Activated naive CD8-positive, alpha-beta T cell treated with anti-CD3 and anti-CD28 coated beads, Interleukin-2, amount 10 ng/mL, durations not matched to agents 7 days and 5 days (primary cell): ENCODE results near the gene PIWIL4. TPM values are rescaled to one million over a fixed set of nuclear protein-coding genes. Genes with fewer than 3 reads are reported as not detected.
"Not testable (repeated sequence)": the region's sequence is repeated elsewhere in the genome, so short reads cannot be mapped to it uniquely, and the experiment has no call there.

ENCODE experiments used
- ATAC-seq: fragments of 150-1000 bp; cut with Tn5 transposase; one replicate; pipeline ENCODE4 v1.10.0; 2021; ENCODE audit warnings: low read depth, moderate library complexity
- POLR2A ChIA-PET: fragments of 350-600 bp; sonication (Branson Sonifier 250); formaldehyde crosslinking; loops from one replicate; lab custom pipeline; 2021; ENCODE audit warnings: antibody characterized with exemption; lab: Charles Lee
- DNase-seq: peaks from one replicate; pipeline ENCODE4 v3.0.0; 2021
- H3K27ac Mint-ChIP-seq: one replicate; pipeline ENCODE4 v1.8.0; 2022; ENCODE audit warnings: mild to moderate bottlenecking, mixed read lengths
- H3K27me3 Mint-ChIP-seq: one replicate; pipeline ENCODE4 v1.8.0; 2022; ENCODE audit warnings: mild to moderate bottlenecking, moderate library complexity, mixed read lengths
- H3K36me3 Mint-ChIP-seq: one replicate; pipeline ENCODE4 v1.8.0; 2021; ENCODE audit warnings: mild to moderate bottlenecking, mixed read lengths
- H3K4me1 Mint-ChIP-seq: one replicate; pipeline ENCODE4 v1.8.0; 2021; ENCODE audit warnings: mixed read lengths
- H3K4me3 Mint-ChIP-seq: one replicate; pipeline ENCODE4 v1.8.0; 2022; ENCODE audit warnings: mild to moderate bottlenecking, moderate library complexity, mixed read lengths
- H3K9me3 Mint-ChIP-seq: one replicate; pipeline ENCODE4 v1.8.0; 2021; ENCODE audit warnings: mixed read lengths
- total RNA-seq, 2 experiments: library from RNA; stranded (reverse); gene quantifications; one replicate each; pipeline ENCODE4 v1.2.3, GENCODE V29; 2021

Gene PIWIL4
- total RNA-seq, 2 experiments from 2014 or later = 1.1 to 1.5 TPM

- ATAC-seq (no peak), DNase-seq (no peak)
- Mint-ChIP-seq H3K4me3 (no peak overlapping the region), H3K4me1 (peaks cover 4% of the 10 kb centered on the region), H3K9me3 (no peaks in the 10 kb centered on the region), H3K27ac (no peak overlapping the region), H3K27me3 (peaks cover 14% of the 10 kb centered on the region), H3K36me3 (no peaks in the 10 kb centered on the region)
- POLR2A ChIA-PET = no interaction called here
These were observed 30.1 kb upstream of the PIWIL4 start for GRCh38 chr11:94537031-94537600.

DNA sequence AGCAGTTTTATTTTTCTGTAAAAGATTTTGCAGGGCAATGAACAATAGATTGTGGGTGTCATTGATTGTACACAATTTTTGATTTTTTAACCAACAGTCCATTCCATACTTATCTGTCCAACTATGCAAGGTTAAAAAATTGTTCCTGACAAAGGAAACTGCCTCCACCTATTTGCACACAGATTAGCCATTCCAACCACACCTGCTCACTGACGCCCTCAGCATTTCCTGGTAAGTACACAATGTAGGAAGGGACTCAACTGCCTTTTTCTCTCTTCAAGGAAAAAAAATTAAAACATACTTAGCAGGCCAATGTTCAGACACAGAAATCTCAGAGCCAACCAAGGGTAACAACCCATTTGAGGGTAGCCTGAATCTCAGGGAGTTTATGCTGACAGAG is 27.7 kb upstream of the PIWIL4 start:
- H3K27ac Mint-ChIP-seq = no peak overlapping the region
- POLR2A ChIA-PET = no interaction called here
- H3K4me1 Mint-ChIP-seq = peaks cover 11% of the 10 kb centered on the region
- no peak overlapping the region for H3K4me3 Mint-ChIP-seq
- peaks cover 13% of the 10 kb centered on the region for H3K27me3 Mint-ChIP-seq
- no peaks in the 10 kb centered on the region for H3K36me3 Mint-ChIP-seq
- DNase-seq (no peak), ATAC-seq (no peak)
- no peaks in the 10 kb centered on the region for H3K9me3 Mint-ChIP-seq

GRCh38 chr11:94543695-94544645 is 23.2 kb upstream of the PIWIL4 start, which contains the start of gene FUT4:
Gene FUT4, plus strand, starts transcription at chr11:94543921. Its CDS starts 213 bp downstream, at chr11:94544134.
- peaks cover 29% of the 10 kb centered on the region for H3K4me1 Mint-ChIP-seq
- peak within 1 kb of the TSS; percentile 100 for H3K27ac Mint-ChIP-seq
- POLR2A ChIA-PET = interaction anchor here (0.8 to 1.3 kb wide), 2 partner anchors 31 to 50 kb away, joined by 3 to 4 read pairs; partner anchors contain the start of gene C11orf97
- DNase-seq (peak; percentile 85), ATAC-seq (peak; percentile 83)
- H3K27me3 Mint-ChIP-seq = no peaks in the 10 kb centered on the region
- H3K9me3 Mint-ChIP-seq = no peaks in the 10 kb centered on the region
- H3K36me3 Mint-ChIP-seq = peaks cover 9% of the 10 kb centered on the region
- peak within 1 kb of the TSS; percentile 99 for H3K4me3 Mint-ChIP-seq

- ATAC-seq = no peak
- no peaks in the 10 kb centered on the region for H3K9me3 Mint-ChIP-seq
- H3K27ac Mint-ChIP-seq = peak overlapping the region; percentile 35
- no peak for DNase-seq
- POLR2A ChIA-PET = interaction anchor here (0.8 to 1.3 kb wide), 2 partner anchors 32 to 51 kb away, joined by 3 to 4 read pairs; partner anchors contain the start of gene C11orf97
- H3K36me3 Mint-ChIP-seq = peaks cover 10% of the 10 kb centered on the region
- peak overlapping the region; percentile 79 for H3K4me3 Mint-ChIP-seq
- peaks cover 26% of the 10 kb centered on the region for H3K4me1 Mint-ChIP-seq
- no peaks in the 10 kb centered on the region for H3K27me3 Mint-ChIP-seq
These were observed 22.4 kb upstream of the PIWIL4 start for GRCh38 chr11:94544646-94545263.

DNA sequence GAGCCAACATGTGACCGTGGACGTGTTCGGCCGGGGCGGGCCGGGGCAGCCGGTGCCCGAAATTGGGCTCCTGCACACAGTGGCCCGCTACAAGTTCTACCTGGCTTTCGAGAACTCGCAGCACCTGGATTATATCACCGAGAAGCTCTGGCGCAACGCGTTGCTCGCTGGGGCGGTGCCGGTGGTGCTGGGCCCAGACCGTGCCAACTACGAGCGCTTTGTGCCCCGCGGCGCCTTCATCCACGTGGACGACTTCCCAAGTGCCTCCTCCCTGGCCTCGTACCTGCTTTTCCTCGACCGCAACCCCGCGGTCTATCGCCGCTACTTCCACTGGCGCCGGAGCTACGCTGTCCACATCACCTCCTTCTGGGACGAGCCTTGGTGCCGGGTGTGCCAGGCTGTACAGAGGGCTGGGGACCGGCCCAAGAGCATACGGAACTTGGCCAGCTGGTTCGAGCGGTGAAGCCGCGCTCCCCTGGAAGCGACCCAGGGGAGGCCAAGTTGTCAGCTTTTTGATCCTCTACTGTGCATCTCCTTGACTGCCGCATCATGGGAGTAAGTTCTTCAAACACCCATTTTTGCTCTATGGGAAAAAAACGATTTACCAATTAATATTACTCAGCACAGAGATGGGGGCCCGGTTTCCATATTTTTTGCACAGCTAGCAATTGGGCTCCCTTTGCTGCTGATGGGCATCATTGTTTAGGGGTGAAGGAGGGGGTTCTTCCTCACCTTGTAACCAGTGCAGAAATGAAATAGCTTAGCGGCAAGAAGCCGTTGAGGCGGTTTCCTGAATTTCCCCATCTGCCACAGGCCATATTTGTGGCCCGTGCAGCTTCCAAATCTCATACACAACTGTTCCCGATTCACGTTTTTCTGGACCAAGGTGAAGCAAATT is 21.7 kb upstream of the PIWIL4 start:
- Mint-ChIP-seq H3K27ac (peak overlapping the region; percentile 47), H3K4me1 (peaks cover 26% of the 10 kb centered on the region), H3K9me3 (no peaks in the 10 kb centered on the region), H3K27me3 (no peaks in the 10 kb centered on the region), H3K36me3 (peaks cover 13% of the 10 kb centered on the region), H3K4me3 (peak overlapping the region; percentile 79)
- ATAC-seq = no peak
- POLR2A ChIA-PET = interaction anchor here (0.7 kb wide), 1 partner anchor 521 kb away, joined by 3 read pairs; the partner anchor contains the start of gene SRSF8
- no peak for DNase-seq

GRCh38 chr11:94546162-94546470 is 21.1 kb upstream of the PIWIL4 start:
- Mint-ChIP-seq H3K36me3 (peaks cover 13% of the 10 kb centered on the region), H3K27ac (no peak overlapping the region), H3K4me3 (peak overlapping the region; percentile 79)

GRCh38 chr11:94546886-94547285 is 20.3 kb upstream of the PIWIL4 start:
- Mint-ChIP-seq H3K4me1 (peaks cover 26% of the 10 kb centered on the region), H3K36me3 (peaks cover 13% of the 10 kb centered on the region)
- POLR2A ChIA-PET = interaction anchor here (0.5 kb wide), 1 partner anchor 419 kb away, joined by 4 read pairs; no protein-coding TSS in a partner anchor

More at GRCh38 chr11:94546162-94546470, 21.1 kb upstream of the PIWIL4 start:
- DNase-seq (no peak), ATAC-seq (no peak)
- Mint-ChIP-seq H3K27me3 (no peaks in the 10 kb centered on the region), H3K9me3 (no peaks in the 10 kb centered on the region), H3K4me1 (peaks cover 26% of the 10 kb centered on the region)
- POLR2A ChIA-PET = no interaction called here

GRCh38 chr11:94549146-94549545 is 18.0 kb upstream of the PIWIL4 start:
- H3K36me3 Mint-ChIP-seq = peaks cover 13% of the 10 kb centered on the region
- no peak for ATAC-seq
- no peaks in the 10 kb centered on the region for H3K27me3 Mint-ChIP-seq
- H3K4me3 Mint-ChIP-seq = no peak overlapping the region
- POLR2A ChIA-PET = no interaction called here
- H3K9me3 Mint-ChIP-seq = no peaks in the 10 kb centered on the region
- no peak for DNase-seq
- no peak overlapping the region for H3K27ac Mint-ChIP-seq
- peaks cover 18% of the 10 kb centered on the region for H3K4me1 Mint-ChIP-seq

More at GRCh38 chr11:94546886-94547285, 20.3 kb upstream of the PIWIL4 start:
- no peak for ATAC-seq
- Mint-ChIP-seq H3K4me3 (peak overlapping the region; percentile 28), H3K9me3 (no peaks in the 10 kb centered on the region), H3K27ac (no peak overlapping the region), H3K27me3 (no peaks in the 10 kb centered on the region)
- no peak for DNase-seq

- peaks cover 13% of the 10 kb centered on the region for H3K36me3 Mint-ChIP-seq
- no peaks in the 10 kb centered on the region for H3K27me3 Mint-ChIP-seq
- no peaks in the 10 kb centered on the region for H3K9me3 Mint-ChIP-seq
- no peak for ATAC-seq
- no peak for DNase-seq
- H3K27ac Mint-ChIP-seq = no peak overlapping the region
- H3K4me3 Mint-ChIP-seq = no peak overlapping the region
- H3K4me1 Mint-ChIP-seq = peaks cover 17% of the 10 kb centered on the region
- POLR2A ChIA-PET = no interaction called here
These were observed 16.7 kb upstream of the PIWIL4 start for GRCh38 chr11:94550513-94550912.

DNA sequence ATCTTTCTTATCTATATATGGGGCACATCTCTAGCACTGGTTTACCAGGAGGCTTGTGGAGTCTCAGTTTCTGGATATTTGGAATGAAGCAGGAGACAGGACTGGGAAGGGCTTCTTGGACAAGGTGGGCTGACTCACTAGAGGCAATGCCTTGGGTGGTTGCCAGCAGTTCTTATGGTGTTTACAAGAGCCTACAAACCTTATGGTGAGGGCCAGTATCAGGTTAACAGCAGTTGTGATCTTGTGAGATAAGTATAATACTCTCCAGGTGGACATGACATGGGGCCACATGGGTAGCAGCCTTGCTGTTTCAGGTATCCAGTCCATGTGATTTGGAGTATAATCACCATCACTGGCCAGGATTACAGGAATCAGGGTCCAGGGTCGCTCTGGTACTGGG is 13.2 kb upstream of the PIWIL4 start:
- Mint-ChIP-seq H3K4me1 (no peaks in the 10 kb centered on the region), H3K27ac (no peak overlapping the region), H3K27me3 (no peaks in the 10 kb centered on the region), H3K9me3 (no peaks in the 10 kb centered on the region), H3K4me3 (no peak overlapping the region), H3K36me3 (peaks cover 4% of the 10 kb centered on the region)
- POLR2A ChIA-PET = no interaction called here
- ATAC-seq (no peak), DNase-seq (no peak)

DNA sequence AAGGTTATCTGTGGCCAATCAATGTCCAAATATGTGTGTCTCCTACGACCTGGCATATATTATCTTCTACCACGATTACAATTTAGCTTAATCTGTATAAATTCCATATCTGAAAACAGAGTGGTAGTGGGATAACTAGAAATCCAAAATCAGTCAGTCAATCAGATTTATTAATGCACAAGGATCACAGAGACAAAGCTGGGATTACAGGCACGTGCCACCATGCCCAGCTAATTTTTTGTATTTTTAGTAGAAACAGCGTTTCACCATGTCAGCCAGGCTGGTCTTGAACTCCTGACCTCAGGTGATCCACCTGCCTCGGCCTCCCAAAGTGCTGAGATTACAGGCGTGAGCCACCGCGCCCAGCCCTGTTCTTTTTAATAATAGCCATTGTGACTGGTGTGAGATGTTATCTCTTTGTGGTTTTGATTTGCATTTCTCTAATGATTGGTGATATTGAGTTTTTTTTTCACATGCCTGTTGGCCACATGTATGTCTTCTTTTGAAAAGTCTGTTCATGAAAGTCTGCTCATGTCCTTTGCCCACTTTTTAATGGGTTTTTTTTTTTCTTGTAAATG is 11.3 kb upstream of the PIWIL4 start:
- H3K36me3 Mint-ChIP-seq, H3K4me3 Mint-ChIP-seq, H3K27ac Mint-ChIP-seq, POLR2A ChIA-PET, H3K4me1 Mint-ChIP-seq, DNase-seq, ATAC-seq, H3K27me3 Mint-ChIP-seq, H3K9me3 Mint-ChIP-seq: not testable (repeated sequence)

GRCh38 chr11:94557421-94557820 is 9.7 kb upstream of the PIWIL4 start:
- ATAC-seq (no peak), DNase-seq (no peak)
- no peaks in the 10 kb centered on the region for H3K36me3 Mint-ChIP-seq

More at GRCh38 chr11:94557421-94557820, 9.7 kb upstream of the PIWIL4 start:
- POLR2A ChIA-PET = no interaction called here
- Mint-ChIP-seq H3K9me3 (no peaks in the 10 kb centered on the region), H3K27me3 (no peaks in the 10 kb centered on the region), H3K27ac (no peak overlapping the region), H3K4me3 (no peak overlapping the region), H3K4me1 (peaks cover 2% of the 10 kb centered on the region)
